DOHH2 (cell line): ENCODE data around the gene PHF21A.
A peak's percentile ranks its signal among the peaks of the same experiment; 100 is the strongest.

ENCODE experiments used
- H3F3A ChIP-seq: fragments of 200-600 bp; sonication (generic), shearing (Covaris generic); 2 replicates; pipeline ENCODE4 v1.6.0; 2016; ENCODE audit warnings: antibody characterized with exemption, mild to moderate bottlenecking; ENCODE audit not compliant: control insufficient read depth, insufficient read depth
- H3K27ac ChIP-seq: fragments of 200-600 bp; sonication (generic); 2 replicates; pipeline ENCODE4 v1.5.1; 2014; ENCODE audit warnings: low read depth, mild to moderate bottlenecking, low read length, moderate library complexity
- H3K27me3 ChIP-seq: fragments of 200-600 bp; sonication (generic); 2 replicates; pipeline ENCODE4 v1.6.1; 2014; ENCODE audit warnings: mild to moderate bottlenecking, low read length, mixed read lengths; ENCODE audit not compliant: control insufficient read depth
- H3K36me3 ChIP-seq: fragments of 200-600 bp; sonication (generic); 2 replicates; pipeline ENCODE4 v1.6.1; 2014; ENCODE audit warnings: mild to moderate bottlenecking, low read length, moderate library complexity, mixed read lengths; ENCODE audit not compliant: control insufficient read depth
- H3K4me1 ChIP-seq: fragments of 200-600 bp; sonication (generic); 2 replicates; pipeline ENCODE4 v1.6.1; 2014; ENCODE audit warnings: mild to moderate bottlenecking, low read length, mixed read lengths; ENCODE audit not compliant: control insufficient read depth
- H3K4me2 ChIP-seq: fragments of 200-600 bp; sonication (generic); 2 replicates; pipeline ENCODE4 v1.6.0; 2014; ENCODE audit warnings: mild to moderate bottlenecking, low read length, moderate library complexity
- H3K4me3 ChIP-seq: fragments of 200-600 bp; sonication (generic); 2 replicates; pipeline ENCODE4 v1.5.1; 2014; ENCODE audit warnings: mild to moderate bottlenecking, low read length, mixed read lengths
- H3K79me2 ChIP-seq: fragments of 200-600 bp; sonication (generic); 2 replicates; pipeline ENCODE4 v1.6.1; 2014; ENCODE audit warnings: mild to moderate bottlenecking, low read length, mixed read lengths; ENCODE audit not compliant: control insufficient read depth
- H3K9me2 ChIP-seq: fragments of 200-600 bp; sonication (generic); replicated peaks from 2 replicates; pipeline ENCODE4 v1.6.1; 2014; ENCODE audit warnings: mild to moderate bottlenecking, low read length, mixed read lengths; ENCODE audit not compliant: control insufficient read depth
- H3K9me3 ChIP-seq: fragments of 200-600 bp; sonication (generic); 2 replicates; pipeline ENCODE4 v1.6.1; 2014; ENCODE audit warnings: antibody characterized with exemption, low read length, mixed read lengths; ENCODE audit not compliant: control insufficient read depth, insufficient read depth
- H4K20me1 ChIP-seq: fragments of 200-600 bp; sonication (generic); 2 replicates; pipeline ENCODE4 v1.6.0; 2014; ENCODE audit warnings: low read depth, mild to moderate bottlenecking, antibody characterized with exemption, low read length, moderate library complexity; ENCODE audit not compliant: control insufficient read depth, insufficient read depth
- CTCF ChIP-seq: fragments of 200-600 bp; sonication (generic); IDR thresholded peaks from one replicate; pipeline ENCODE4 v1.5.1; 2014; ENCODE audit warnings: antibody characterized with exemption, mild to moderate bottlenecking, low read depth, low read length; ENCODE audit not compliant: poor library complexity, severe bottlenecking
- EZH2phosphoT487 ChIP-seq: fragments of 200-600 bp; sonication (generic); IDR thresholded peaks from 2 replicates; pipeline ENCODE4 v1.6.1; 2017; ENCODE audit warnings: borderline replicate concordance, mild to moderate bottlenecking, antibody characterized with exemption, low read length, moderate library complexity, mixed read lengths

PHF21A gene

GRCh38 chr11:46130286-46130940 lies 9.2 kb upstream of the PHF21A start:
- Histone ChIP-seq H3K4me2 (peak overlapping the region; percentile 65), H3K9me2 (no peaks in the 10 kb centered on the region), H3F3A (peaks cover 6% of the 10 kb centered on the region; the same call in 1 of the 2 replicates)

GRCh38 chr11:46129133-46129532 lies 7.9 kb upstream of the PHF21A start:
- H3K9me2 ChIP-seq, result no peaks in the 10 kb centered on the region
- peaks cover 27% of the 10 kb centered on the region for H3K4me1 ChIP-seq
- peaks cover 6% of the 10 kb centered on the region; the same call in 1 of the 2 replicates for H3F3A ChIP-seq
- H4K20me1 ChIP-seq, result no peaks in the 10 kb centered on the region
- no peaks in the 10 kb centered on the region for H3K9me3 ChIP-seq
- no peaks in the 10 kb centered on the region for H3K79me2 ChIP-seq
- no peak overlapping the region for H3K27ac ChIP-seq
- no peak for TF ChIP-seq EZH2phosphoT487
- TF ChIP-seq CTCF, result no peak
- no peaks in the 10 kb centered on the region for H3K36me3 ChIP-seq
- no peaks in the 10 kb centered on the region for H3K27me3 ChIP-seq
- no peak overlapping the region for H3K4me2 ChIP-seq
- no peak overlapping the region for H3K4me3 ChIP-seq

More at GRCh38 chr11:46130286-46130940, 9.2 kb upstream of the PHF21A start:
- H3K79me2 ChIP-seq, result no peaks in the 10 kb centered on the region
- peak overlapping the region; percentile 43 for H3K4me3 ChIP-seq
- peaks cover 27% of the 10 kb centered on the region for H3K4me1 ChIP-seq
- TF ChIP-seq EZH2phosphoT487 (no peak), CTCF (no peak)
- H3K27me3 ChIP-seq, result peaks cover 5% of the 10 kb centered on the region; the same call in 1 of the 2 replicates
- no peaks in the 10 kb centered on the region for H3K36me3 ChIP-seq
- H3K27ac ChIP-seq, result peak overlapping the region; percentile 40
- H3K9me3 ChIP-seq, result no peaks in the 10 kb centered on the region
- no peaks in the 10 kb centered on the region for H4K20me1 ChIP-seq

GRCh38 chr11:46127150-46127638 lies 5.9 kb upstream of the PHF21A start:
- no peak for TF ChIP-seq EZH2phosphoT487
- peak; percentile 33 for TF ChIP-seq CTCF
- no peaks in the 10 kb centered on the region for H3K27me3 ChIP-seq
- no peaks in the 10 kb centered on the region for H3K9me3 ChIP-seq
- no peaks in the 10 kb centered on the region for H3K36me3 ChIP-seq
- no peaks in the 10 kb centered on the region for H3K79me2 ChIP-seq
- no peak overlapping the region for H3K4me3 ChIP-seq
- no peaks in the 10 kb centered on the region for H3K9me2 ChIP-seq
- H3K4me1 ChIP-seq, result peaks cover 29% of the 10 kb centered on the region
- no peaks in the 10 kb centered on the region for H4K20me1 ChIP-seq
- H3F3A ChIP-seq, result peaks cover 9% of the 10 kb centered on the region; the same call in 1 of the 2 replicates
- no peak overlapping the region for H3K27ac ChIP-seq
- no peak overlapping the region for H3K4me2 ChIP-seq
